Right lobe of liver (tissue), 6 donors: ENCODE data around the gene PITPNM3. TPM values are rescaled to one million over a fixed set of nuclear protein-coding genes. Genes with fewer than 3 reads are reported as not detected.
"Not testable (repeated sequence)": the region's sequence is repeated elsewhere in the genome, so short reads cannot be mapped to it uniquely, and the experiment has no call there.

Experiments used
- ATAC-seq, 4 donors: fragments of 200-7000 bp; cut with Tn5 transposase; one replicate each; pipeline ENCODE4 v1.9.1; 2020; ENCODE audit warnings: mild to moderate bottlenecking in 4 of 4, moderate library complexity in 4 of 4
- DNase-seq, 3 donors: peaks; one replicate each; pipeline ENCODE4 v3.0.0-alpha.2; 2020
- H3K27ac ChIP-seq, 3 donors: fragments of 200-600 bp; one replicate each; pipeline ENCODE4 v1.8.0; 2022
- H3K27me3 ChIP-seq, 2 donors: fragments of 200-600 bp; one replicate each; pipeline ENCODE4 v1.8.0; 2022
- H3K36me3 ChIP-seq, 4 donors: fragments of 200-600 bp; sonication (generic) in 1 of 4; one replicate each; pipeline versions ENCODE4 v1.5.1 to v1.8.0; 2017 to 2022; ENCODE audit warnings: control low read depth in 1 of 4
- H3K4me1 ChIP-seq, 4 donors: fragments of 200-600 bp; sonication (generic) in 1 of 4; one replicate each; pipeline versions ENCODE4 v1.5.1 to v1.8.0; 2017 to 2022; ENCODE audit warnings: control low read depth in 1 of 4
- H3K4me3 ChIP-seq, 3 donors: fragments of 200-600 bp; one replicate each; pipeline ENCODE4 v1.8.0; 2022
- H3K9me3 ChIP-seq, 4 donors: fragments of 200-600 bp; sonication (generic) in 1 of 4; one replicate each; pipeline versions ENCODE4 v1.5.1 to v1.8.0; 2017 to 2022; ENCODE audit warnings: control low read depth in 1 of 4
- CTCF ChIP-seq, 4 donors: fragments of 200-600 bp in 3 of 4; fragments of 450-650 bp in 1 of 4; IDR thresholded peaks; one replicate each; pipeline versions ENCODE4 v1.5.1 to v1.8.0; 2016 to 2022; ENCODE audit warnings: antibody characterized with exemption in 4 of 4, mild to moderate bottlenecking in 2 of 4
- POLR2A ChIP-seq: fragments of 450-650 bp; IDR thresholded peaks from one replicate; pipeline ENCODE4 v1.6.1; 2017; ENCODE audit warnings: antibody characterized with exemption, mild to moderate bottlenecking
- WGBS: methylation state at CpG from one replicate; pipeline ENCODE4 v1.1.6; 2018; ENCODE audit warnings: low coverage, low lambda C conversion rate; ENCODE audit not compliant: insufficient coverage; ENCODE audit errors: missing lambda C conversion rate; 5-methylcytosine and 5-hydroxymethylcytosine counted together
- intact Hi-C, 2 donors: fragments of 100-400 bp; cut with DNase I; formaldehyde crosslinking; loops; one replicate each; pipeline versions ENCODE4 v1.11.2 to v1.14.1; 2022
- total RNA-seq, 6 experiments: library from RNA; depleted of rRNA in 2 of 6; stranded (reverse); fragments of >200 nt in 2 of 6; fragmentation: NEBNext Ultra II Directional in 3 of 6; extraction: Animal tissue kit (Norgen Biotek cat#: 25700) in 3 of 6; gene quantifications; one replicate each; pipeline versions ENCODE4 v1.1.0 to v1.2.4, GENCODE V29; 2016 to 2023
- donor health status: DM: no; HTN: yes; CAD: no.
- donor health status: DM: no; HTN: no; CAD: no.
- donor health status: DM: no; HTN: no; CAD: no.
- donor health status: DM: no; HTN: yes; CAD: no.
- donor health status: DM: no; HTN: yes; CAD: no.

The PITPNM3 gene
- total RNA-seq, 6 experiments from 2014 or later: 0.91 to 3.8 (median 1.2) TPM

GRCh38 chr17:6483507-6483906 lies 72.8 kb downstream of the PITPNM3 start:
- ATAC-seq: no peak
- intact Hi-C loops: no loop called here
- Histone ChIP-seq H3K9me3 (no peaks in the 10 kb centered on the region), H3K27ac (no peak overlapping the region), H3K4me3 (no peak overlapping the region), H3K4me1 (no peaks in the 10 kb centered on the region), H3K36me3 (no peaks in the 10 kb centered on the region), H3K27me3 (no peaks in the 10 kb centered on the region)
- no peak for DNase-seq
- TF ChIP-seq CTCF (IDR thresholded peaks at IDR 0.05) (no peak), POLR2A (no peak)
- 90% methylated on average over 2 of the region's 16 CpGs for WGBS

GRCh38 chr17:6482796-6483195 lies 73.6 kb downstream of the PITPNM3 start:
- H3K27ac ChIP-seq, ATAC-seq, H3K27me3 ChIP-seq, H3K4me1 ChIP-seq, intact Hi-C loops, H3K36me3 ChIP-seq, H3K4me3 ChIP-seq, H3K9me3 ChIP-seq, DNase-seq: not testable (repeated sequence)
- 74% methylated on average over 9 of the region's 10 CpGs for WGBS

GRCh38 chr17:6482105-6482455 lies 74.3 kb downstream of the PITPNM3 start:
- intact Hi-C loops: no loop called here

GRCh38 chr17:6480303-6480675 lies 76.1 kb downstream of the PITPNM3 start:
- intact Hi-C loops: no loop called here
- Histone ChIP-seq H3K9me3 (no peaks in the 10 kb centered on the region), H3K4me3 (no peak overlapping the region), H3K4me1 (no peaks in the 10 kb centered on the region), H3K27ac (no peak overlapping the region), H3K36me3 (no peaks in the 10 kb centered on the region), H3K27me3 (no peaks in the 10 kb centered on the region)
- DNase-seq: no peak
- TF ChIP-seq CTCF (IDR thresholded peaks at IDR 0.05) (no peak), POLR2A (no peak)
- WGBS: 33% methylated on average over 1 of the region's 9 CpGs
- ATAC-seq: peak in 2 of 4 donors; percentile 15 to 23

More at GRCh38 chr17:6482105-6482455, 74.3 kb downstream of the PITPNM3 start:
- Histone ChIP-seq H3K27me3 (no peaks in the 10 kb centered on the region), H3K9me3 (no peaks in the 10 kb centered on the region), H3K36me3 (no peaks in the 10 kb centered on the region), H3K27ac (no peak overlapping the region), H3K4me3 (no peak overlapping the region), H3K4me1 (no peaks in the 10 kb centered on the region)
- TF ChIP-seq POLR2A: no peak
- no peak for TF ChIP-seq CTCF (IDR thresholded peaks at IDR 0.05)
- 89% methylated on average over 6 of the region's 6 CpGs for WGBS
- DNase-seq (no peak), ATAC-seq (no peak)

GRCh38 chr17:6479622-6480302 lies 76.6 kb downstream of the PITPNM3 start:
- Histone ChIP-seq H3K9me3 (no peaks in the 10 kb centered on the region), H3K27ac (no peak overlapping the region), H3K4me3 (no peak overlapping the region), H3K27me3 (no peaks in the 10 kb centered on the region), H3K4me1 (no peaks in the 10 kb centered on the region), H3K36me3 (no peaks in the 10 kb centered on the region)
- intact Hi-C loops: loop anchor here in 1 of 2 donors (10.0 kb wide), 1 partner anchor 155 kb away; no protein-coding TSS in a partner anchor
- 58% methylated on average over 7 of the region's 13 CpGs for WGBS
- ATAC-seq (peak in 3 of 4 donors; percentile 14 to 31 (median 15)), DNase-seq (no peak)
- TF ChIP-seq CTCF (IDR thresholded peaks at IDR 0.05) (no peak), POLR2A (no peak)
